Activated CD4-positive, alpha-beta T cell treated with anti-CD3 and anti-CD28 coated beads, Interleukin-10, Interleukin-2, amounts not matched to agents 100 ng/mL and 50 ng/mL, durations not matched to agents 16 hours and 8 hours (primary cell): ENCODE results near the gene TPST2.
A peak's percentile ranks its signal among the peaks of the same experiment; 100 is the strongest.

Experiments used
- DNase-seq: peaks from one replicate; pipeline ENCODE4 v3.0.0-alpha.2; 2020

Gene TPST2

DNA sequence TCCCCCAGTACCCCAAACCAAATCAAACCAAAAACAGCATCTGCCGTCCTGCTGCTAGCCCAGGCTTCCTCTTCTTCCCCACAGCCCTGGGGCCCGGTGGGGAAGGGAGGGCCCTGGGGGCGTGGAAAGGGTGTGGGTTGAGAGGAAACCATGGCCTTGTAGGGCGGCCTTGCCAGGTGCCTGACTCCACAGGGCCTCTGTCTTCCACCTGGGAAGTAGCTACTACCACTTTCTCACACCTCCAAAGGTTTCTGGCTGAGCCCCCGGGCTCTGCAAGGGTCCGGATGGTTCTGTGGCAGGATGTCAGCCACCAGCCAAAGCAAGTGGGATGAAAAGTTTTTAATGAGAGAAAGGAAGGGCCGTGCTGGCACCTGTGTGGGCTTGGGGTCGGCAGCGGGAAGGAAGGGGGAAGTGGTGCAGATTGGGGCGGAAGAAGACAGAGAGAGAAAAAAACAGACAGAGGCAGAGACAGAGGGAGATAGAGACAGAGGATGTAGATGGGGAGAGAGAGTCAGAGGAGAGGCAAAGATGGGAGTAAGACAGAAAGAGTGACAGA lies 10.5 kb downstream of the TPST2 start:
- DNase-seq = peak; percentile 64

DNA sequence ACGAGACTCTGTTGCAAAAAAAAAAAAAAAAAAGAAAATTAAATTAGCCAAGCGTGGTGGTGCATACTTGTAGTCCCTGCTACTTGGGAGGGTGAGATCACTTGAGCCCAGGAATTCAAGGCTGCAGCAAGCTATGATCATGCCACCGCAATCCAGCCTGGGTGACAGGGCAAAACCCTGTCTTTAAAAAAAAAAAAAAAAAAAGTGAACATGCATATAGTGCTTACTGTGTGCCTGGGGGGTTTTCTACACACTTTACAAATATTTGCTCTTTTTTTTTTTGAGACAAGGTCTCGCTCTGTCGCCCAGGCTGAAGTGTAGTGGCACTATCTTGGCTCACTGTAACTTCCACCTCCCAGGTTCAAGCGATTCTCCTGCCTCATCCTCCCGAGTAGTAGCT lies 12.9 kb downstream of the TPST2 start:
- no peak for DNase-seq

DNA sequence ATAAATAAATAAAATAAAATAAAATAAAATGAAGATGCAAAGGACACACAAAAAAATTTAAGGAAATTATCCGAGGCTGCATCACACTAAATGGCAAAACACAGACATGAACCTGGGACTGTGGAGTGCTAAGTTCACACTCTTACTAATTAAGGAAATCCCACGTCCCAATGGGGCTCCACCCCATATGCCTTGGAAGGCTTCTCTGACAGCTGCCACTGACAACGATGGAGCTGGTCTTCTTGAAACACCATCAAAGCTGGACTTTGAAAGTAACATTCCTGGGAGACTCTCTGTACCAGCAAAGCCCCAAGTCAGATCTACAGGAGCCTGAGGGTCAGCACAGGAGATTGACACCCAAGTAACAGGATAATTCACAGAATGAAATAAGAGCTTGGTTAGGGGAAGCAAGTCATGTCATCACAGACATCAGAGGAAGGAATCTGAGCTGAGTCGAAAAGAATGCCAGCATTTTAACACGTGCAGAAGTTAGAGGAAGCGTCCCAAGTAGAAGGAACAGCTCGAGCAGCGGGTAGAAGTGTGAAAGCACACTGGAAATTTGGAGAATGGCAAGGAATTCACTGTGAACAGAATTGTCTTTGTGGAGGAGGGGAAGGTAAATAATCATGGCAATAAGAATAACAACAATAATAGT lies 13.8 kb downstream of the TPST2 start:
- no peak for DNase-seq

DNA sequence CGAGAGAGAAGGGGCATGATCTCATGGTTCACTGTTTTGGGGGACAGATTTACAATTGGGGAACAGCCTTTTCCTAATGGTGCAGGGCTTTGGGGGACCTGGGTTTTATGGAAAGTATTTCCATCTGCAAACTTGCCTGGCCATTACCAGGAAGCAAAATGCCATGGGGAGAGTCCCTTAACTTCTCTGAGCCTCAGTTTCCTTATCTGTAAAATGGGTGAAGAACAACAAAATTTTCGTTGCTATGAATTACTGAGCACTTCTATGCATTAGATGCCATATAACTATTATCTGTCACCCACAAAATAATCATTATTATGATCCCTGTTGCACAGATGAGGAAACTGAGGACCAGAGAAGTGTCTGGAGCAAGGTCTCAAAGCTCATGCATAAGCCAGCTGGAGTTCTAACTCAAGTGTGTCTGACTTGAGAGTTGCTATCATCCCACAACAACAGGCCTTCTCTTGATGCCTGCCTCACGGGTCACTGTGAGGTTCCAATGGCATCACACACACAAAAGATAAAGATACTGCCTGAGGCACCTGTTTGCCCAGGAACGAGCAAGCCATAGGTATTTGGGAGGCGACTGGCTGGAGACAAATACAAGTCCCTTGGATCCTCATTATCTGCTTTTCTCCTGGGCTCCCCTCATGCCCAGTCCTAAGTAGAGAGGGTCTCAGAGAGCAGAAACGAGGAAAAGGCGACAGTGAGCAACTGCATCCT lies 15.8 kb downstream of the TPST2 start:
- DNase-seq = no peak

DNA sequence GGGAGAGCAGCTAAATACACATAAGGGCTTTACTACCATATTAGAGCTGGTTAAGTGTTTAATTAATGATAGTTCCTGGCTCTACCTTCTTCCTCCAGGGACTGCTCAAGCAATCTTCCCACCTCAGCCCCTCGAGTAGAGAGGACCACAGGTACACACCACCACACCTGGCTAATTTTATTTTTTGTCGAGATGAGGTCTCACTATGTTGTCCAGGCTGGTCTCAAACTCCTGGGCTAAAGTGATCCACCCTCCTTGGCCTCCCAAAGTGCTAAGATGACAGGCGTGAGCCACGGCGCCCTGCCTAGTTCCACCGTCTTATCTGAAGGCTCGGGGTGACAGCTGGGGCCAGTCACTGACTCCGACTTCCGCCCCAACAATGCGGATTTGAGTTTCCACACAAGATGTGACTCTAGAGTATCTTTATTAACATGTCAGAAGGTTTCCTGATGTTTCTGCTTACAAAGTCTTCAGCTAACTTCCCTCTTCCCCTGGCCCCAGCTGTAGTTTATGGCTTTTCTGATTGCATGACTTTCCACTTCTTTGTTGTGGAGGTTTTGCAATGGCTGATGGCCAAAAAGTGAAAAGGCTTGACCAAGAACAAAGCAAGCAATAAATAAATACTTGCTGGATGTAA lies 16.8 kb downstream of the TPST2 start:
- no peak for DNase-seq

DNA sequence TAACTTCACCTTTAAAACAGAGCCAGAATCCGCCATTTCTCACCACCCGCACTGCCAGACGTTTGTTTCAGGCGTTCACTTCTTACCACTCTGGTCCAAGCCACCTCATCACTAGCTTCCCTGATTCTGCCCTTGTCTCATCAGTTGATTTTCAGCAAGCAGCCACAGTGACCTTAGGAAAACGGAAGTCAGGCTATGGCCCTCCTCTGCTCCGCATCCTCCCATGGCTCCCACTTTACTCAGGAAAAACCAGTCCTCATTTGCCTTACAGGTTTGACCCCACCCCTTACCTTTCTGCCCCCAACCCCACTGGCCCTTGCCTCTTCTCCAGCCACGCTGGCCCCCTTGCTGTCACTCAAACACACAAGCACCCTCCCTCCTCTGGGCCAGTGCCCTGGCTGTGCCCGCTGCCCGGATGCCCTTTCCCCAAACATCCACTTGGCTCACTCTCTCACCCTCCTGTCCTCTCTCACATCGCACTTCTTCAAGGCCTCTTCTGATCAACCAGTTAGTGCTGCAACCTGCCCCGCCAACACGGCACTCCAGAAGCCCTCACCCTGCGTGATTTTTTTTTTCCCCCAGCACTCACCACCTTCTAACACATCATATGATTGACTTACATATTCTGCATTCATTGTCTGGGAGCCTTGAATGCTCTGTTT lies 18.9 kb downstream of the TPST2 start:
- no peak for DNase-seq

DNA sequence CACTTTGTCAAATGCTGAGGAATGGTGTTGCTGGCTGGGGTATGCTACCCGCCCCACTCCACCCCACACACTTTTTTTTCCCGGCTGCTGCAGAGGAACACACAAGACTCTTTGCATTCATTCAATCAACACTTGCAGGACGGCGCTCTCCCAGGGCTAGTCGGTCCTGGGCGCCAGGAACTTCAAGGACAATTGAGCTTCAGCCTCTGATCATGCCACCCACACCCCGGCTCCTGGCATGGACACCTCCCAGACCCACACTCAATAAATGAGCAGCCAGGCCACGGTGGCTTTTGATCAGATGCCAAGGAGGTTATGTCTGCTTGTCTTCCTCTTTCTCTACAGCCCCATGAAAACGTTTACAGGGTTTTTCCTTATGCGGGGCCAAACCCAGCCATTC lies 19.8 kb downstream of the TPST2 start:
- no peak for DNase-seq

DNA sequence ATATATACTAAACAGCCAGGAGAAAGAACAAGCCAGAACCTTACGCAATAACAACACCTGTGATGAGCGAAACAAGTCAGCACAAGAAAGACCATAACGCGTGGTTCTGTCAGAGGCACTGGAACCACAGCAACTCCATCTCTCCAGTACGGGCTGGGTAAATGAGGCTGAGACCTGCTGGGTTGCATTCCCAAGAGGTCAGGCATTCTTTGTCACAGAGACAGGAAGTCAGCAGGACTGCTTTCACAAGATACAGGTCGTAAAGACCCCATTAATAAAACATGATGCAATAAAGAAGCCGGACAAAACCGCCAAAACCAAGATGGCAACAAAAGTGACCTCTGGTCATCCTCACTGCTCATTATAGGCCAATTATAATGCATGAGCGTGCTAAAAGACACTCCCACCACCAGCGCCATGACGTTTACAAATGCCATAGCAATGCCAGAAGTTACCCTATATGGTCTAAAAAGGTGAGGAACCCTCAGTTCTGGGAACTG lies 21.7 kb downstream of the TPST2 start:
- DNase-seq = no peak

DNA sequence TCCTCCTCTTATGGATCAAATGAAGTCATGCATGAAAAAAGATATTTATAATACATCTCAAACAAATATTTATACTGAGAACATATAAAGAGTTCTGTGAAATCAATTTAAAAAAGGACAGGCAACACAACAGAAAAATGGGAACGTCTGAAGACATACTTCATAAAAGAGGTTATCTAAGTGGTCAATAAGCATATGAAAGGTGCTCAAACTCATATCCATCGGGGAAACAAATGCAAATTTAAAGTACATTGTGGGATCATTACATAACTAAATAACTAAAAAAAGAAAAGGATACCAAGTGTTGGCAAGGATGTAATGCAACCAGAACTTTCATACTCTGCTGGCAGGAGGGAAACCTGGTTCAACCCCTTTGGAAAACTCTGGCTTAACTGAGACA lies 22.3 kb downstream of the TPST2 start:
- no peak for DNase-seq

DNA sequence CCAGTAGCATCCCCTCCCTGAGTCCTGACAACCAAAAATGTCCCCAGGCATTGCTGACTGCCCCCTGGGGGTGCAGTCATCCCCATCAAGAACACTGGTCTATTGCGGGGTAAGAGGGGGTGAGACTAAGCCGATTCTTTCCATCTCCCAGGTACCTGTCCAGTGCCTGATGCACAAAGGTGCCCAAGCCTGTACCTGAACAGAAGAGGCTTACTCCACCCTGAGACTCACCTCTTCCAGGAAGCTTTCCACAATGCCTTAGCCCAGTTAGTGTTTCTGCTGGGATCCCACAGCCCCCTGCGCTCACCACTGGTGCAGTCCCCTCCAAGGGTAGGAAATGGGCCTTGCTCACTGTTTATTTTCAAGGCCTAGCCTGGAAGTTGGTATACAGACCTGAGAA lies 22.9 kb downstream of the TPST2 start:
- no peak for DNase-seq

DNA sequence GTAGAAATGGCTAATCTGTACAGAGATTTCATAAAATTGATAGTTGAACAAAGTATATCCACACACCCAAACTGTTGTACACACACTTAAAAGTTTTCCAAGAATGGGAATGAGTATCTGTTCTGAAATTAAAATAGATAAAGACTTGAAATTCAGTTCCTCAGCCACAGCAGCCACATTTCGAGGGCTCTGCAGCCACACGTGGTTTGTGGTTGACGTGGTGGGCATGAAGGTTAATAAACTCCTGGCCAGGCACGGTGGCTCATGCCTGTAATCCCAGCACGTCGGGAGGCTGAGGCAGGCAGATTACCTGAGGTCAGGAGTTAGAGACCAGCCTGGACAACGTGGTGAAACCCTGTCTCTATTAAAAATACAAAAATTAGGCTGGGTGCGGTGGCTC lies 24.0 kb downstream of the TPST2 start:
- DNase-seq = peak; percentile 16

DNA sequence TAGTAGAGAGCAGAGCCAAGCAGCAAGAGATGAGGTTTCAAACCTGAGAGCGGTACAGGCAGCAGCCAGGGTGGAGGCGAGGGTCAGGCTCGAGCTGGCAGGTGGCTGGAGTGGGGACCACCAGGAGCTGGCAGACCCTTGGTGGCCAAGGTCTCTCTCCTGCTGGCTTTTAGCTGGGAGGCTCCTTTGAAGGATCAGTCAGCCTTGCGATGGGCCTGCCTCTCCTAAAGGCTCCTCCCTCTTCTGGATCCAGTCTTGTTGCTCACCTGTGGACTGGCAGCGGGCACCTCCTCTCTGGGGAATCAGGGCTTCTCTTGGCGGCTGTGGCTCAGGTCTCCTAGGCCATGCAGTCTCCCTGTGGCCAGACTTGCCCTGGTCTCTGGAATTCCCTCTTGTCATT lies 24.8 kb downstream of the TPST2 start:
- DNase-seq = no peak

DNA sequence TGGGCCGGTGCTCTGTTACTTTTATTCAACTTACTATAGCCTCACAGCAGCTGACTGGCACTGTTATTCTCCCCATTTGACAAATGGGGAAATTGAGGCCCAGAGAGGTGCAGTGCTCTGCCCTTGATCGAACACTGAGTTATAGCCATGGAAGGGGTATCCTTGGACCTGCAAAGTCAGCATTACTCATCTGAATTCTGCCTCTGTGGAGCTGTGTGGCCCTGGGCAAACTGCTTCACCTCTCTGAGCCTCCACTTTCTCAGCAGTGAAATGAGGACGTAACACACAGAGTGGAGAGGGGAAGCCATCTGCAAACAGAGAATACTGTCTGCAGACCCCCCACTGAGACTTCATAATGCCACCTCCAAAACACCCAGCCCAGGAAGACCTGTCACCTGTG lies 25.3 kb downstream of the TPST2 start:
- no peak for DNase-seq

DNA sequence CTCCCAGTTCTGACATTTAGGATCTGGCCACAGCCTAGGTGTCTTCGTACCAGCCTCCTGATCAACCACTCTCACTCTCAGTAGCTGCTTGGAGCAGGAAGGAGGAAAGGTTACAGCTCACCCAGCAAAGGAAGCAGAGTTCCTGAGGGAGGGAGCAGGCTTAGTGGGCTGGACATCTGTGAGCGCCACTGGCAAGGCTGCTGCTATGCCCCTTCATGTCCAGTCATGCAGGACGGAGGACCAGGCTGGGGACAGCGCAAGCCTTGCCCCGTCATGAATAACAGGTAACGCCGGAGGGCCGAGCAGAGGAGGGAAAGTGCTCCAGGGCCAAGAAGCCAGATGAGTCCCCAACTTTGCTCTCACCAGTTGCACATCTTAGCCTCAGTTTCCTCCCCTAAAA lies 25.8 kb downstream of the TPST2 start:
- DNase-seq = no peak

DNA sequence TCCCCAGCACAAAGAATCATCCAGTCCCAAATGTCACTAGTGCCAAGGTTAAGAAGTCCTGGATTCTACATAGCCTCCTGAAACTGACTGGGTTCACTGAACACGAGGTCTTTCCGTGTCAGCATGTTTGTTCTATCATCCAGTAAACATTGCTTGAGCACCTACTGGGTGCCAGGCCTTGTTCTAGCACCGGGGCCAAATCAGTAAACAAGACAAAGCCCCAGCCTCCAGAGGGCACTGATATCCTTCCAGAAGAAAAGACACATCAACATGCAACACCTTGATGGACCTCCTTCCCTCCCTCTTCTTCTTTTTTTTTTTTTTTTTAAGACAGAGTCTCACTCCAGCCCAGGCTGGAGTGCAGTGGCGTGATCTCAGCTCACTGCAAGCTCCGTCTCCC lies 26.9 kb downstream of the TPST2 start:
- DNase-seq = no peak

DNA sequence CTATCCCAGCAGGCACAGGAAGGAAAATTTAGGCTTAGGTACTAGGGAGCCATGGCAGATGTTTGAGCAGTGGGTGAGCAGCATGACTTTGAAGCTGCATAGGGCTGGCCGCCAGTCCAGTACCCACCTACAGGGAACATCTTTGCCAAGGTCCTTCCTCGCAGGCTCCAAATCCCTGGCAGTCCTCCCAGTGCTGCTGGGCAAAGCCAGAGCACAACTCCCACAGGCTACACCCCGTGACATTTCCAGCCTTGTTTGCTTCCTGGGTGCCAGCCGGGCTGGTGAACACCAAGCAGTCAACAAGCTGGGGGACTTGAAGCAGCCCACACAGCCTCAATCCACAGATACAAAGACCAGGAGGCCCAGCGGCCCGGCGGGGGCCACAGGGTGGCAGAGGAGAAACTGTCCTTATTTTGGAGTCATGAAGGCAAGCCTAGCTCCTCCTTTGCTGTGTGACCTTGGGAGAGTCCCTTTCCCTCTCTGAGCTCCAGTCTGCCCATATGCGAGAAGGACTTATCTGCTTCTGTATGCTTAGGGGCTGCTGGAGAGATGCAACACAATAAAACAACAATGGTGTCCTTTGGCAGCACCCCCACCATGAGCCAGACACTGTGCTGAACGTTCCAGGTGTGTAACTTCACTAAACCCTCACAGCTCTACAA lies 28.0 kb downstream of the TPST2 start:
- no peak for DNase-seq

DNA sequence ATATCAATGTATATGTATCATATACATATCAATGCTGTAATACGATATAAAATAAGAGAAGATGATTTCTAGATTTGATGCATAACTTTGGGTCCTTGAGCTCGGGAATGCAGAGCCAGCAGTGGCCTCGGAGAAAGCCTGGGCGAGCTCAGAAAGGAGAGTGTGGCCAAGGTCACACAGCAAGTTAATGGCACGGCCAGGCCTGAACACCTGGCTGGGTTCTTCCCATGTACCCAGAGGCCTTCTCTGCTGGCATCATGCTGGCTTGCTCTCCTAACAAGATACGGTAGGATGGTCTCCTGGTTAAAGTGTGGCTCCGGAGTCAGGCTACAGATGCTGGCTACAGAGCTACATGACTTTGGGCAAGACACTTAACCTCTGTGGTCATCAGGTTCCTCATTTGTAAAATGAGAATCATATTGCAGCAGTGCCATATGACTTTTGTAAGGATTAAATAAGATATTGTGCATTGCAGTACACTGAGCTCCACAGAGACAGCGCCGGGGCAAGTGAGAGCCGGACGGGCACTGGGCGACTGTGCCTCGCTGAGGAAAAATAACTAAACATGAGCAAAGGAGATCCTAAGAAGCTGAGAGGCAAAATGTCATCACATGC lies 29.9 kb downstream of the TPST2 start:
- DNase-seq = no peak

DNA sequence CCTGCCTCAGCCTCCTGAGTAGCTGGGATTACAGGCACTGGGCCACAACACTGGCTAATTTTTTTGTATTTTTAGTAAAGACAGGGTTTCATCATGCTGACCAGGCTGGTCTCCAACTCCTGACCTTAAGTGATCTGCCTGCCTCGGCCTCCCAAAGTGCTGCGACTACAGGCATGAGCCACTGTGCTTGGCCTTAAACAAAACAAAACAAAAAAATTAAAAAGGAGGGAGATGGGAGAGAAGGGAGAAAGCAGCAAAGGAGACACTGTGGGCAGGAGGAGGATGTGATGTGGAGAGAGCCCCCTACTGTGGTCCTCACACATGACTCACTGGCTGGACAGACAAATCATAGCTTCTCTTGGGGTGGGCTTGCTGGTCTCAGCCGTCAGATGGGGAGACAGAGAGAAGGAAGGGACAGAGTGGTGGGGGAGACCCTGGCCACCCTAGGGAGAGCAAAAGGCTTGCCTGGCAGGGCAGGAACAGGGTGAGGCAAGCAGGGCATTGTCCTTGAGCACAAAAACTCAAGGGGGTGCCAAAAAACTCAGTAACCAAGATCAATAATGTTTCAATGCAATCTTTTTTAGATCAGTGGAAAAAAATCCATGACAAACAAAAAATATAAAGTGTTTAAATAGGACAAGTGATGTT lies 31.6 kb downstream of the TPST2 start:
- DNase-seq = no peak

DNA sequence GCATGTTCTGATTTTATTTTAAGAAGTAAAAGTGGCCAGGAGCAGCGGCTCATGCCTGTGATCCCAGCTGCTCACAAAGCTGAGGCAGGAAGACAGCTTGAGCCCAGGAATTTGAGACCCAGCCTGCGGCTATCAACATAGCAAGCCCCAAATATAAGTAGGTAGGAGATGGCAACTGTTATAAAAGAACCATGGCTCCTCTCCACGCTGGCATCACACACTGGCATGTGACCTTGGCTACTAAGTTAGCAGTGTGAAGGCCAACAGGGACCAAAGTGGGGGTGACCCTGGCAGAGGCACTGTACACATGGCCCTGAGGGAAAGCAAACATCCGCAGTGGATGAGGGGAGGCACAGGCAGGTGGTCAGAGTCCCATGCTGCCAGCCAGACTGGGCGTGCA lies 33.0 kb downstream of the TPST2 start:
- no peak for DNase-seq

DNA sequence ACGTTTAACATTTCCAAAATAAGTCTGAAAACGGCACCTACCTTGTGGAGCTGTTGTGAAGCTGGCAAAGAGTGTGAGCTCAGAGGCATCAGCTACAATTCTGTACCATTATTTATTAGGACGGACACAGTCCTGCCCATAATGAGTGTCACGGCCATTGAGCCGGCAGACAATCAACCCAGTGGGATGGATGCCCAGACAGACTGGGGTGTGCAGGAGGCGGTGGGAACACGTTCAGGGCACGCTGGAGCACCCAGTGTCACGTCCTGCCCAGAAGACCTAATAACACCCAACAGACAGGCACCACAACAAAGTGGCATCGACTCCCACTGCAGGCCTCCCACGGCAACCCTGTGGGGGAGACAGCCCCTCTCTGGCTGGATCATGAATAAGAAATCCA lies 34.5 kb downstream of the TPST2 start:
- DNase-seq = no peak

DNA sequence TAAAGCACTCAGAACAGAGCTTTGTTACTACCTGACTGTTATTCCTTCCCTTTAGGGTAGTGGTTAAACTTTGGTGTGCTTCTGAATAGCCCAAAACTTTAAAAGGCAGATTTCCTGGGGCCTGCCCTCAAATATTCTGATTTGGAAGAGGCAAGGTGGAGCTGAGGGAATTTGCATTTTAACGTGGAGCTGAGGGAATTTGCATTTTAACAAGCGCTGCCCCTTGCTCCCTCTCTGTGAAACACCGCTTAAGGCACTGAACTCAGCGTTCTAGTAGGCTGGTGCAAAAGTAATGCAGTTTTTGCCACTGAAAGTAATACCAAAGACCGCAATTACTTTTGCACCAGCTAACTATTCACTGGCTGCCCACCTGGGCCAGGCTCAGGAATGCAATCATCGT lies 35.0 kb downstream of the TPST2 start:
- DNase-seq = no peak
